ENCODE measurements around the gene AHSA1.

- no peak for TF ChIP-seq POLR2AphosphoS5 (IDR thresholded peaks at IDR 0.05)
- no peak for TF ChIP-seq EP300 (IDR thresholded peaks at IDR 0.05)
- no peak for TF ChIP-seq CTCF (IDR thresholded peaks at IDR 0.05)
- no peak for TF ChIP-seq POLR2A (IDR thresholded peaks at IDR 0.05; ENCODE audit: low read depth)
Observed at GRCh38 chr14:77409131-77409533, 48.8 kb upstream of the AHSA1 start.

All from esophagus muscularis mucosa (tissue), 4 donors.